ENCODE results near the gene S100A12.
A peak's percentile ranks its signal among the peaks of the same experiment; 100 is the strongest.

S100A12 gene

GRCh38 chr1:153393926-153394325 lies 18.5 kb upstream of the S100A12 start:
- peak; percentile 59 for DNase-seq (ENCODE audit: low spot score)
- no peak for TF ChIP-seq CTCF (IDR thresholded peaks at IDR 0.05)
- H3K27ac ChIP-seq: no peak overlapping the region
- H3K4me3 ChIP-seq: no peak overlapping the region

- no peak overlapping the region for H3K27ac ChIP-seq
- no peak for DNase-seq (ENCODE audit: low spot score)
- no peak overlapping the region for H3K4me3 ChIP-seq
- TF ChIP-seq CTCF (IDR thresholded peaks at IDR 0.05): no peak
These were observed 17.4 kb upstream of the S100A12 start for GRCh38 chr1:153392822-153393221.

- no peak for DNase-seq (ENCODE audit: low spot score)
- H3K4me3 ChIP-seq: no peak overlapping the region
- TF ChIP-seq CTCF (IDR thresholded peaks at IDR 0.05): no peak
- H3K27ac ChIP-seq: no peak overlapping the region
These were observed 16.8 kb upstream of the S100A12 start for GRCh38 chr1:153392258-153392657.

GRCh38 chr1:153390938-153391710 lies 15.7 kb upstream of the S100A12 start, which contains the start of gene S100A8:
Gene S100A8, minus strand, starts transcription at chr1:153391073. Its CDS starts 538 bp downstream, at chr1:153390535.
- peak within 1 kb of the TSS; percentile 25 for H3K4me3 ChIP-seq
- no peak for DNase-seq (ENCODE audit: low spot score)
- H3K27ac ChIP-seq: peak within 1 kb of the TSS in 1 of 2 donors; percentile 16
- TF ChIP-seq CTCF (IDR thresholded peaks at IDR 0.05): no peak

GRCh38 chr1:153389973-153390879 lies 14.8 kb upstream of the S100A12 start:
- no peak for TF ChIP-seq CTCF (IDR thresholded peaks at IDR 0.05)
- no peak for DNase-seq (ENCODE audit: low spot score)
- Histone ChIP-seq H3K4me3 (peak overlapping the region; percentile 25), H3K27ac (peak overlapping the region in 1 of 2 donors; percentile 16)

- Histone ChIP-seq H3K27ac (no peak overlapping the region), H3K4me3 (no peak overlapping the region)
- no peak for TF ChIP-seq CTCF (IDR thresholded peaks at IDR 0.05)
- no peak for DNase-seq (ENCODE audit: low spot score)
These were observed 14.0 kb upstream of the S100A12 start for GRCh38 chr1:153389401-153389800.
